Stimulated activated CD8-positive, alpha-beta memory T cell treated with anti-CD3 and anti-CD28 coated beads, Interleukin-7, amount 100 ng/mL, for 48 hours (primary cell): ENCODE measurements around the gene WHAMM.
"Not testable (repeated sequence)": the region's sequence is repeated elsewhere in the genome, so short reads cannot be mapped to it uniquely, and the experiment has no call there.

ENCODE experiments used
- DNase-seq, 2 donors: peaks; one replicate each; pipeline ENCODE4 v3.0.0-alpha.2; 2020; ENCODE audit warnings: low read depth in 1 of 2; ENCODE audit errors: extremely low read depth in 1 of 2

WHAMM gene

DNA sequence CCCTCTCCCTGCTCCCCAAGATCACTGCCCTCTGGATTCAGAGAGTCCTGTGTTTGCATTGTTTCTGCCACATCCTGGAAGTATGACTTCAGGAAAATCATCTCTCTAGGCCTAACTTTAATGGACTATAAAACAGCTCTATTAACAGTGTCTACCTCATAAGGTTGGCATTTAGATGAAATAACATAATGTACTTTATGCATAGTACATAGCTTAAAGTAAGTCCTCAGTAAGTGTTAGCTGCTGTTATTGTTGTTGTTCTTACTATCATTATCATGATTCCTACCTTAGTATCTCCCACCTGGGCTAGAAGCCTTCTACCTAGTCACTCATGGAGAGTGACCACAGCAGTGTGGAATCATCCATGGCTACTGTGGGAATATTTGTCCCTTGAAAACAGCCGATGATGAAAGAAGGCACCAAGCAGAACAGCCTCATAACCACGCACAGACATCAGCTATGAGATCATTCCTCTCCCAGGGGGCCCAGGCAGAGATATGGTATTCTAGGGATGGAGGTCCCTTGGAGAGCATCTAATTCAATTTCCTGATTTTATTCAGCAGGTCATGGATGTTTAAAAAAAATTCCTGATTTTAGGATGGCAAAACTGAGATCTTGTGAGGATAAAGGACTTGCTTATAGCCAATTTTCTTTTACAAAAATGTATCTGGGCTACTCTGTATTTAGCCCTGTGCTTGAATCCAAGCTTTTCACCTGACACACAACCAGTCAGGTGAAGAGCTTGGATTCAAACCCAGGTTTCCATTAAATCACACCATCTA, 5.4 kb upstream of the WHAMM start:
- DNase-seq = no peak

DNA sequence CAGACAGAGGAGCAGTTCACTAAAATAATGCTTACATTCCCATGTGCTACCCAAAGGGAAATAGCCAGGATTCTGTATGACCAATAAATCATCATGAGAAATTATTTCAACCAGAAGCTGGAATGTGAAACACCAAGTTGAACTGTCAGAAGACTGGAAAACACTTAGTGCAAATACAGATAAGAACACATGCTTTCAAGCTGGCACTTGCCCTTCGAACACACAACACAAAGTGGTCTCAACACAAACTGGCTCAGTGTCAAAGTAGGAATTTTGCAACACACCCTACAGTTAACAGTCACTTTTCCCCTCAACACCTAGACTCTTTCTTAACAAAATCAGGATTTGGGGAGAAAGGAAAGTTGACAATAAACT, 4.9 kb upstream of the WHAMM start:
- DNase-seq = no peak

- DNase-seq = no peak
Measured at GRCh38 chr15:82805994-82806406, 3.4 kb upstream of the WHAMM start, which contains the start of gene FSD2. FSD2 (minus strand) TSS chr15:82806069; CDS start chr15:82787390, 18,679 bp downstream.

DNA sequence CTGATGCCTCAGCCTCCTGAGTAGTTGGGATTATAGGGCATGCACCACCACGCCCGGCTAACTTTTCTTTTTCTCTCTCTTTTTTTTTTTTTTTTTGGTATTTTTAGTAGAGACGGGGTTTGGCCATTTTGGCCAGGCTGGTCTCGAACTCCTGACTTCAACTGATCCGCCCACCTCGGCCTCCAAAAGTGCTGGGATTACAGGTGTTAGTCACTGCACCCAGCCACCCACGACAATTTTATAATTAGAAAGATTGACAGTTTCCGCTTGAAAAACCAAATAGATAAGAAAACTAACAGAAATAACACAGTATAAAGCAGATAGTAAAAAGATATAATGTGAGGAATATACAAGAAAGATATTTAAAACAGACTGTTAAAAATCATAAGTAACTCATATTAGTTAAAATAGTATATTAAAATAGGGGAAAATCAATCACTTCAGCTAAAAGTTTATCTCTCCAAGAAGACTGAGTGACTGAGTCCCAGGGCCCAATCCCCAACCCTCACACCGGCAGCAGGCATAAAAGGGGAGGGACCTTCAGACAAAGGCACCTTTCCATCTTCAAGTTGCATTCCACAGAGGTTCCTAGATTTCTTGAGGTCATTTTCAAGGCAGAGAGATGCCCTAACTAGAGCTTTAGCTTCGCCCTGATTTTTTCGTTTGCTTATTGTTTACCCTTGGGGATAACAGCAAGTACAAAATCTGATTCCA, 1.4 kb upstream of the WHAMM start:
- no peak for DNase-seq

DNA sequence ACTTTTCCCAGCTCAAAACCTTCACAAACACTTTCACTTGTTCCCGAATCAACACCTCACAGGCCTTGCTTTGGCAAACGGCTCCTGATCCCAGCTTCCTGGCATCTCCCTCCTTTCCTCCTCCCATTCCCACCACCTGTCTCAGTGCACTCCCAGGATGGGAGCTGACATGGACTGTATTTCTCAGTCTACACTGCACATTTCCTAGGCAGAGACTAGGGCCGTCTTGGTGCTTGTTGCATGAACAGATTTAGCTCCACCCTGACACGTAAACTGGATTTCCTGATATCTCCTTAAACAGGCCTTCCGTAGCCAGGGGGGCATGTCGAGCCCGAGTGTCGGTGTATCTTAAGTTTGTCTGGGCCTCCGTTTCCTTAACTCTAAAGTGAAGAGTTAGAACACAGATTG, 790 bp upstream of the WHAMM start:
- DNase-seq = no peak

GRCh38 chr15:82810061-82810889, 847 bp downstream of the WHAMM start:
- DNase-seq = no peak

DNA sequence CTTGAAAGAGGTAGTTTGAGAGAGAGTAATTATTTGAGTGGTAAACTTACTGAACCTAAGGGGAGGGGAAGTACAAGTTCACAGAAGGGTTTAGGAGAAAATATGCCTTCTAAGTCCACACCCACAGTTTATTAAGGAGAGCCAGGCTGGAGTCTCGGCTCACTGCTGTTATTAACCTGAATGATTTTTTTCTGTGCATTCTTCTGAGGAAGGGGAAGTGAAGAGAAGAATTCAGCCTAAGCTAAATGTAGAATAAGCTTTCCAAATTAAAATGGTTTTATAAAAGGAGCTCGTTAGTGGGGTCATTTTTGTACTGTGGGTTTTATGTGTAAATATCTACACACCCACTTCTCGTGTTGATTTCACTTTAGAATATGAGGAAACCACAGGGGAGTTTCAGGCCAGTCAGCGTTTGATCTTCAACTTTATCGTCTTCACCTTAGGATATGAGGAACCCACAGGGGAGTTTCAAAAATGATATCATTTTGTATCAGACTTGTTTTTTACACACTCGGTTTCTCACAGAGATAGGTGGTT, 1.5 kb downstream of the WHAMM start:
- DNase-seq = peak in 1 of 2 donors; percentile 36

GRCh38 chr15:82812994-82813393, 3.6 kb downstream of the WHAMM start:
- DNase-seq = no peak

GRCh38 chr15:82820128-82820527, 10.7 kb downstream of the WHAMM start:
- no peak for DNase-seq

DNA sequence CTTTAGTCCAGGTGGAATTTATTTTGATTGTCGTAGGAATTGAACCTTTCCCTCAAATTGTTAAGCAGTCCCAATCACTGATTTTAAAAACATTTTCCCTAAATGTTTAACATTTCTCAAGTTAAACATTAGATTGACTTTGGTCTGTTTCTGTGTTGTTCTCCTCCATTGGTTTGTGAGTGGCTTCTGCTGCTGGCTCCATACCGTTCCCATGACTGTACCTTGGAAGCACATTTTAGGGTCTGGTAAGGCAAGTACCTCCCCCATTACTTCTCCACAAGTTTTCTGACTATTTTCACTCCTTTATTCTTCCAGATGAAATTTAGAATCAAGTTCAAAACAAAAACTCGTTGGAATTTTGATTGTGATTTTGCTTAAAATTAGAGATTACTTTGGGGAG, 12.0 kb downstream of the WHAMM start:
- DNase-seq = not testable (repeated sequence)

GRCh38 chr15:82821851-82822250, 12.4 kb downstream of the WHAMM start:
- not testable (repeated sequence) for DNase-seq

DNA sequence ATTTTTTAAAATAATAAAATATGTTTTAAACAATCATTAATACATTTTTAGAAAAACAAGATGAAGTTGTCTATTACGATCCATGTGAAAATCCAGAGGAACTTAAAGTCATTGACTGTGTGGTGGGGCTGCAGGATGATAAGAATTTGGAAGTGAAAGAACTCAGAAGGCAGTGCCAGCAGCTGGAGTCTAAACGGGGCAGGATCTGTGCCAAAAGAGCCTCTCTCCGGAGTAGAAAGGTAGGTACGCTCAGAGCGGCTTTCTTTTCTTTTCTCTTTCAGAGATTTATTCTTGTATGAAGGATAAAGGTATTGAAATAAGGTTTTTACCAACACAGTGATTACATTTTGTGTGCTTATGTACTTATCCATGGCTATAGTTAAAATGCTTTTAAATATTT, 13.6 kb downstream of the WHAMM start:
- DNase-seq = no peak

DNA sequence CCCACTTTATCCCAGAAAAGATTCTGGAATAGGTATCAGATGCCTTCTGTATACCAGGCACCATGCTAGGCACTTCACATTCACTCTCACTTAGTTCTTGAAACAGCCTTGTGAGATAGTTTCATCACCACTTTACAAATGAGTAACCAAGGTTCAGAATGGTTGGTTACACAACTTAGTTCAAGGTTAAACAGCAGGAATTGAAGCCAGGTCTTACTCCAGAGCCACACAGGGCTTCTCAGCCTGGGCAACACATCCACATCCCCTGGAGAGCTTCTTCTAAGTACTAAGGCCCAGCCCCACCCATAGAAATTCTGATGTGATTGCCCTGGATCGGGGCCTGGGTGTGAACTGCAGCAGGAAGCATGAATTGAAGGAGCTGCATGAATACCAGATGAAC, 18.6 kb downstream of the WHAMM start:
- DNase-seq = no peak

DNA sequence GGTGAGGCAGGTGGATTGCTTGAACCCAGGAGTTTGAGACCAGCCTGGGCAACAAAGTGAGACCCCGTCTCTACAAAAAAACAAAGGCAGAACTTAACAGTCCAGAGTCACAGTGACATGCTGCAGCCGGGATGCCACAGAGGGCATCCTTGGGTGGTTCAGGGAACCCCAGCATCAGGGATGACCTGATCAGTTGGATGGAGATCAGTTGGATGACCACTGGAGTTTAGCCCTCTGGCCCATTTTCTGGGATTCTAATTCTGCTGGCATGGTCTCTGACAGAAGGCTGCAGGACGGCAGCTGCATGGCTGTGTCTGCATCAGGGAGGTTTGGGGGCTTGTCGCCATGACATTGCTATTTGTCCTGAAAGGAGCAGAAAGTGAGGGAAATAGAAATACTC, 19.8 kb downstream of the WHAMM start:
- DNase-seq = no peak

- no peak for DNase-seq
Measured at GRCh38 chr15:82830427-82831173, 21.2 kb downstream of the WHAMM start.

DNA sequence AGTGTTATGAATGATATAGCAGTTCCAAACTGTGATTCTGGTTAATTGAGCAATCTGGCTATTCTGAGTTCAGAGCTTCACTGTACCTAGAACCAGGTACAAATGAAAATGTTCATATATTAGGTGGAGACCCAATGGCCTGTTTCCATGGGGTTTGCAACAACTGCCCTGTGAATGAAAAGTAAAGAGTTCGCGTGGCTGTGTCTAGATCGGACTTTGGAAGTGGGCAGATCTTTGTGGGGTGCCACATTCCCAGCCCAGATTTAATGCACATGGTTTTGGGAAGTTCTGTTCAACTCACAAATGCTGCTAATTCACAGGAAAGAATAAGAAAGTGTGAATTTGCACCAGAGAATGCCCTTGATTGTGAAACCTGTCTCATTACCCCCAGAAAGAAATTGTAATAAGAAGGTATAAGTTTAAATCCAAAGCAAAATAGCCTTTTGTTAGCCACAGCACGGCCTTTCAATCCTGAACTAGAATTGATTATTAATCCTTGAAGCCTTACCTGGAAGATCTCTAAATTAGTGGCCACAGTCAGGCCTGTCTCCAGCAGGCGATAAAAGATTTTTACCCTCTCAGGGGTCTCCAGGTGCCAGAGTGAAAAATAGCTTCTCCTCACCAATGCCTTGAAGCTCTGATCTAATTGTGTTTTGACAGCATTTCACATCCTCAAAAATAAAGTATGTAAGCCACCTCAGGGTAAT, 22.6 kb downstream of the WHAMM start:
- DNase-seq = no peak

GRCh38 chr15:82832601-82833361, 23.4 kb downstream of the WHAMM start:
- DNase-seq = no peak

DNA sequence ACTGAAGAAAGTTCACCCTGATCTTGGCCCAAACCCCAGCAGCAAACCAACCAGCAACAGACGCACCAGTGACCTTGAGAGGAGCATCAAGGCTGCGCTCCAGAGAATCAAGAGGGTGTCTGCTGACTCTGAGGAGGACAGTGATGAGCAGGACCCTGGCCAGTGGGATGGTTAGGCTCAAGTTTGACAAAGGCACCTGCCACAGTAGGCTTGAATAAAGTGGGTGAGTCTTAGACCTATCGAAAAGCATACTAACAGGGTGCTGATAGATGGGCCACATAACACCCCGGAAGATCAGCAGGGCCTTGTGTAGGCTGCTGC, 23.9 kb downstream of the WHAMM start:
- no peak for DNase-seq

GRCh38 chr15:82835391-82835917, 26.0 kb downstream of the WHAMM start:
- no peak for DNase-seq
